ENCODE data around the gene ETFA. TPM values are rescaled to one million over a fixed set of nuclear protein-coding genes. Genes with fewer than 3 reads are reported as not detected.
"Not testable (repeated sequence)": the region's sequence is repeated elsewhere in the genome, so short reads cannot be mapped to it uniquely, and the experiment has no call there.

Gene ETFA
- total RNA-seq, 1 experiment from 2014 or later = 170 TPM

DNA sequence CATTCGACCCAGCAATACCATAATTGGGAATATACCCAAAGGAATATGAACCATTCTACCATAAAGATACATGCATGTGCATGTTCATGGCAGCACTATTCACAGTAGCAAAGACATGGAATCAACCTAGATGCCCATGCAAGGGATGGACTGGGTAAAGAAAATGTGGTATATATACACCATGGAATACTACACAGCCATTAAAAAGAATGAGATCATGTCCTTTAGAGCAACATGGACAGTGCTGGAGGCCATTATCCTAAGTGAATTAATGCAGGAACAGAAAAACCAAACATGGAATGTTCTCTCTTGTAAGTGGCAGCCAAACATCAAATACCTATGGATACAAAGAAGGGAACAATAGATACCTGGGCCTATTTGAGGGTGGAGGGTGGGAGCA is 7.4 kb downstream of the ETFA start:
- no peak for DNase-seq
- H3K9me3 ChIP-seq (ENCODE audit: low read length) = no peaks in the 10 kb centered on the region
- H3K27ac ChIP-seq (ENCODE audit: low read length) = no peak overlapping the region
- no peak overlapping the region for H3K4me2 ChIP-seq (ENCODE audit: low read depth, low read length, poor library complexity, severe bottlenecking)
- peaks cover 4% of the 10 kb centered on the region; the same call in 1 of the 2 replicates for H3K36me3 ChIP-seq (ENCODE audit: insufficient read depth, low read length)
- peaks cover 35% of the 10 kb centered on the region for H4K20me1 ChIP-seq (ENCODE audit: insufficient read depth, low read depth, low read length)
- H2AFZ ChIP-seq (ENCODE audit: low read length) = no peak overlapping the region
- no peak overlapping the region for H3K4me3 ChIP-seq (ENCODE audit: low read length)
- H3K4me1 ChIP-seq (ENCODE audit: low read length) = peaks cover 15% of the 10 kb centered on the region
- H3K9ac ChIP-seq (ENCODE audit: low read length) = no peak overlapping the region
- H3K79me2 ChIP-seq (ENCODE audit: low read length) = peaks cover 100% of the 10 kb centered on the region
- no peaks in the 10 kb centered on the region for H3K27me3 ChIP-seq (ENCODE audit: low read length)
- no peaks in the 10 kb centered on the region for H3K9me2 ChIP-seq (replicated peaks; ENCODE audit: insufficient read depth, low read length)

DNA sequence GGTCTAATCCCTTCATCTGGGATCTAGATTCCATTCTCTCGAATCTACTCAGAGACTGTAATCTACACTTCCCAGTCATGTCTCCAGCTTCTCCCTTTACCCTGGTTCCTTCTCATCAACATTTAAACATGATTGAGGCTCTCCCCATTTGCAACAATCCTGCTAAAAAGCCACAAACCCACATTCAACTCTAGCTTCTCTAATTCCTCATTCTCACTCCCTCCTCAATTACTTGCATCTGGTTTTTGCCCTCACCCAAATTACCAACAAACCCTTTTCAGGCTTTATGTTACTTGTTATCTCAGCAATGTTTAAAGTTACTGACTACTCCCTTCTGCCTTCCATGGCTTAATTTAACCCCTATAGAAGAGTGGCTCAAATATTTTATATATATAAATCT is 11.5 kb downstream of the ETFA start:
- Histone ChIP-seq H3K27me3 (ENCODE audit: low read length) (no peaks in the 10 kb centered on the region), H3K4me3 (ENCODE audit: low read length) (no peak overlapping the region), H3K27ac (ENCODE audit: low read length) (no peak overlapping the region), H3K4me2 (ENCODE audit: low read depth, low read length, poor library complexity, severe bottlenecking) (no peak overlapping the region), H2AFZ (ENCODE audit: low read length) (no peak overlapping the region), H3K36me3 (ENCODE audit: insufficient read depth, low read length) (no peaks in the 10 kb centered on the region), H3K9ac (ENCODE audit: low read length) (no peak overlapping the region), H4K20me1 (ENCODE audit: insufficient read depth, low read depth, low read length) (peaks cover 33% of the 10 kb centered on the region), H3K9me2 (replicated peaks; ENCODE audit: insufficient read depth, low read length) (no peaks in the 10 kb centered on the region), H3K79me2 (ENCODE audit: low read length) (peaks cover 97% of the 10 kb centered on the region), H3K4me1 (ENCODE audit: low read length) (peaks cover 9% of the 10 kb centered on the region), H3K9me3 (ENCODE audit: low read length) (no peaks in the 10 kb centered on the region)
- no peak for DNase-seq

DNA sequence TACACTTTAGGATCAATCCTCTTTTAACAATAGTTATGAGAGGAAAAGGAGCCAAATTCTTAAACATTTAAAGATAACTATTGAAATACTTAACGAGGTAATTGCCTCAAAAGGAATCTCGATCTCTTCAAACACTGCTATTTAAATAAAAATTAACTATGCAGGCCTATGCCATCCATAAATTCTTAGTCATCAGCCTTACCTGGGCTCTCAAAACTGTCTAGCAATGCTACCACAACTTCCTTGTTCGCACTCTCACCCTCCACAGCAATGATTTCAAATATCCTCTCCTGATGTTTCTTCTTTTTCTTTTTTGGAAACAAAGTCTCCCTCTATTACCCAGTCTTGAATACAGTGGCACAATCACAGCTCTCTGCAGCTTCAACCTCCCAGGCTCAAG is 12.3 kb downstream of the ETFA start:
- H3K9me3 ChIP-seq (ENCODE audit: low read length) = no peaks in the 10 kb centered on the region
- H3K27me3 ChIP-seq (ENCODE audit: low read length) = no peaks in the 10 kb centered on the region
- H3K4me3 ChIP-seq (ENCODE audit: low read length) = no peak overlapping the region
- H3K27ac ChIP-seq (ENCODE audit: low read length) = no peak overlapping the region
- no peaks in the 10 kb centered on the region for H3K9me2 ChIP-seq (replicated peaks; ENCODE audit: insufficient read depth, low read length)
- DNase-seq = no peak
- H3K79me2 ChIP-seq (ENCODE audit: low read length) = peaks cover 97% of the 10 kb centered on the region
- H3K4me2 ChIP-seq (ENCODE audit: low read depth, low read length, poor library complexity, severe bottlenecking) = no peak overlapping the region
- H3K4me1 ChIP-seq (ENCODE audit: low read length) = peaks cover 9% of the 10 kb centered on the region
- no peaks in the 10 kb centered on the region for H3K36me3 ChIP-seq (ENCODE audit: insufficient read depth, low read length)
- H4K20me1 ChIP-seq (ENCODE audit: insufficient read depth, low read depth, low read length) = peaks cover 30% of the 10 kb centered on the region
- no peak overlapping the region for H3K9ac ChIP-seq (ENCODE audit: low read length)
- no peak overlapping the region for H2AFZ ChIP-seq (ENCODE audit: low read length)

DNA sequence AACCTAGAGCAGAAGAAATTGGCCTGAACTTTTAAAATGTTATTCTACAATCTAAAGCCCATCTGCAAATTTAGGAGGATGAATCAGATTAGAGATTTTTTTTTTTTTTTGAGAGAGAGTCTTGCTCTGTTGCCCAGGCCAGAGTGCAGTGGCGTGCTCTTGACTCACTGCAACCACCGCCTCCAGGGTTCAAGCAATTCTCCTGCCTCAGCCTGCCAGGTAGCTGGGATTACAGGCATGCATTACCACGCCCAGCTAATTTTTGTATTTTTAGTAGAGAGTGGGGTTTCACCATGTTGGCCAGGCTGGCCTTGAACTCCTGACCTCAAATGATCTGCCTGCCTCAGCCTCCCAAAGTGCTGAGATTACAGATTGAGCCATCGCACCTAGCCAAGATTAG is 13.3 kb downstream of the ETFA start:
- H3K36me3 ChIP-seq (ENCODE audit: insufficient read depth, low read length); H2AFZ ChIP-seq (ENCODE audit: low read length); H3K9me3 ChIP-seq (ENCODE audit: low read length); H3K4me2 ChIP-seq (ENCODE audit: low read depth, low read length, poor library complexity, severe bottlenecking); H3K4me3 ChIP-seq (ENCODE audit: low read length); H3K9ac ChIP-seq (ENCODE audit: low read length); DNase-seq; H3K9me2 ChIP-seq (replicated peaks; ENCODE audit: insufficient read depth, low read length); H3K27ac ChIP-seq (ENCODE audit: low read length); H3K27me3 ChIP-seq (ENCODE audit: low read length); H3K4me1 ChIP-seq (ENCODE audit: low read length): not testable (repeated sequence)
- Histone ChIP-seq H3K79me2 (ENCODE audit: low read length) (peaks cover 97% of the 10 kb centered on the region), H4K20me1 (ENCODE audit: insufficient read depth, low read depth, low read length) (peaks cover 24% of the 10 kb centered on the region)

DNA sequence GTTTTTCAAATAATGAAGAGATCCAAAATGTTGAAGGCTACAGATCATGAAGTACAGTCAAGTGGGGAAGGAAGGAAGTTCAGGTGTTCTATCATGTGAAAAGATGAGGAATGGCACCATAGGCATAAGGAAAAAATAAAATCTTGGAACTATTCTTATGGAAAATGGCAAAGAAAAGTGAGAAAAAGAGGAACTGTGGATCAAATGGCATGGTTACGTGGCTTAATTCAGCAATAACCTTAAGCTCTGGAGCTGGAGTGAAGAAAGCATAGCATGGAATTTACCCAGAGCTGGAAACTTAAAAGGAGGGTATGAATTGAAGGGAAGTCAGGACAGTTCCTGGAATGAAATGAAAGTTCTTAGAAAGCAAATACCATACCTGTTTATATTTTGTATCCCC is 14.4 kb downstream of the ETFA start:
- no peaks in the 10 kb centered on the region for H3K27me3 ChIP-seq (ENCODE audit: low read length)
- no peak overlapping the region for H3K4me3 ChIP-seq (ENCODE audit: low read length)
- DNase-seq = no peak
- H3K9me2 ChIP-seq (replicated peaks; ENCODE audit: insufficient read depth, low read length) = no peaks in the 10 kb centered on the region
- no peak overlapping the region for H3K4me2 ChIP-seq (ENCODE audit: low read depth, low read length, poor library complexity, severe bottlenecking)
- H3K36me3 ChIP-seq (ENCODE audit: insufficient read depth, low read length) = peaks cover 5% of the 10 kb centered on the region; the same call in 1 of the 2 replicates
- peaks cover 97% of the 10 kb centered on the region for H3K79me2 ChIP-seq (ENCODE audit: low read length)
- peaks cover 17% of the 10 kb centered on the region for H4K20me1 ChIP-seq (ENCODE audit: insufficient read depth, low read depth, low read length)
- H2AFZ ChIP-seq (ENCODE audit: low read length) = no peak overlapping the region
- H3K9ac ChIP-seq (ENCODE audit: low read length) = no peak overlapping the region
- no peak overlapping the region for H3K27ac ChIP-seq (ENCODE audit: low read length)
- no peaks in the 10 kb centered on the region for H3K9me3 ChIP-seq (ENCODE audit: low read length)
- H3K4me1 ChIP-seq (ENCODE audit: low read length) = peaks cover 9% of the 10 kb centered on the region

DNA sequence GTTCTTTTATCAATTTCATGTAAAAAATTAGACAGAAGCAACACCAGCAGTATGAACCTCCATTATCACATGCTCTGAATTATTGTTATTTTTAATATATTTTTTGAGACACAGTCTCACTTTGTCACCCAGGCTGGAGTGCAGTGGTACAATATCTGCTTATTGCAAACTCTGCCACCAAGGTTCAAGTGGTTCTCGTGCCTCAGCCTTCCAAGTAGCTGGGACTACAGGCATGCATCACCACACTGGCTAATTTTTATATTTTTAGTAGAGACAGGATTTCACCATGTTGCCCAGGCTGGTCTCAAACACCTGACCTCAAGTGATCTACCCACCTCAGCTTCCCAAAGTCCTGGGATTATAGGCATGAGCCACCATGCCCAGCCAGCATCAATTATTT is 16.8 kb downstream of the ETFA start:
- H4K20me1 ChIP-seq (ENCODE audit: insufficient read depth, low read depth, low read length); H3K9me2 ChIP-seq (replicated peaks; ENCODE audit: insufficient read depth, low read length); H3K4me3 ChIP-seq (ENCODE audit: low read length); H3K9me3 ChIP-seq (ENCODE audit: low read length); H3K27me3 ChIP-seq (ENCODE audit: low read length); H3K4me2 ChIP-seq (ENCODE audit: low read depth, low read length, poor library complexity, severe bottlenecking); H2AFZ ChIP-seq (ENCODE audit: low read length); H3K4me1 ChIP-seq (ENCODE audit: low read length); H3K9ac ChIP-seq (ENCODE audit: low read length); H3K27ac ChIP-seq (ENCODE audit: low read length); H3K36me3 ChIP-seq (ENCODE audit: insufficient read depth, low read length); DNase-seq: not testable (repeated sequence)
- peaks cover 93% of the 10 kb centered on the region for H3K79me2 ChIP-seq (ENCODE audit: low read length)

DNA sequence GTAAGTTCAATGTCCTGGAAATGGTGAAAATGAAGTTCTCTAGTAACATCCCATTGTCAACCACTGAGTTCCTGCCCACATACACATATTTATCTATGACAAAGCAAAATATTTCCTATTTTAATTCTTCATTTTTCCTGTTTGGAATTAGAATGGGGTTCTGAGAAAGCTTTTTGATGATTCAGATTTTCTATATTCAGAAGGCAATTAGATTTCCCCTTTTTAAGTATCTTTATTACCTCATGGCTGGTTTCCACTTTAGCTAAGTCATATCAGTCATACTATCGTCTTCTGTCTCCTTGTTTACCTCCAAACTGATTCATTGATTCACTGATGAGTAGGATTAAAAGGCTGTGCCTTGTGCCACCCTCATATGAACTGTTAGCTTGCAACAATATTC is 17.9 kb downstream of the ETFA start:
- Histone ChIP-seq H3K4me1 (ENCODE audit: low read length) (peaks cover 9% of the 10 kb centered on the region), H3K36me3 (ENCODE audit: insufficient read depth, low read length) (peaks cover 5% of the 10 kb centered on the region; the same call in 1 of the 2 replicates), H3K9me2 (replicated peaks; ENCODE audit: insufficient read depth, low read length) (no peaks in the 10 kb centered on the region), H3K27ac (ENCODE audit: low read length) (no peak overlapping the region), H3K27me3 (ENCODE audit: low read length) (no peaks in the 10 kb centered on the region), H3K4me3 (ENCODE audit: low read length) (no peak overlapping the region), H3K4me2 (ENCODE audit: low read depth, low read length, poor library complexity, severe bottlenecking) (no peak overlapping the region), H2AFZ (ENCODE audit: low read length) (no peak overlapping the region), H3K9me3 (ENCODE audit: low read length) (no peaks in the 10 kb centered on the region), H4K20me1 (ENCODE audit: insufficient read depth, low read depth, low read length) (0 out of 2 replicates have a peak, but pooled peaks cover 4% of the 10 kb centered on the region), H3K9ac (ENCODE audit: low read length) (no peak overlapping the region), H3K79me2 (ENCODE audit: low read length) (peaks cover 92% of the 10 kb centered on the region)
- DNase-seq = no peak

DNA sequence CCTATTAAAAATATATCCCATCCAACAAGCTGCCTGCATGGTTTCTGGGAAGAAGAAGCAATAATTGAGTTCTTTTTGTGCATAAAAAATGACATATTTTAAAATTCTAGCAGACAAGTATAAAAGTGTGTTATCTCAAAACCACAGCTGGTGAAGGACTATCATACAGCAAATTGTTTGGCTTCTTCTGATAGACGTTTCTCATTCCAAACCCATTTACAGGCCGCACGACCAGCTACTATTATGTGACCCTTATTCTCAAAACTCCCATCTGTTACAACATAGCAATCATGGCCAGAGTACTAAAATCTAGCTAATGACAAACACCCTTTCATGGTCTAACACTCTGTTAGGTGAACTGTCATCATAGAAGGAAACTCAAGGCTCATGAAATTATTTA is 21.7 kb downstream of the ETFA start:
- Histone ChIP-seq H3K4me1 (ENCODE audit: low read length) (no peaks in the 10 kb centered on the region), H3K4me3 (ENCODE audit: low read length) (no peak overlapping the region), H3K9ac (ENCODE audit: low read length) (no peak overlapping the region), H3K36me3 (ENCODE audit: insufficient read depth, low read length) (peaks cover 30% of the 10 kb centered on the region; the same call in 1 of the 2 replicates), H3K27me3 (ENCODE audit: low read length) (no peaks in the 10 kb centered on the region), H3K9me3 (ENCODE audit: low read length) (no peaks in the 10 kb centered on the region), H3K27ac (ENCODE audit: low read length) (no peak overlapping the region), H4K20me1 (ENCODE audit: insufficient read depth, low read depth, low read length) (no peaks in the 10 kb centered on the region), H3K9me2 (replicated peaks; ENCODE audit: insufficient read depth, low read length) (no peaks in the 10 kb centered on the region), H3K4me2 (ENCODE audit: low read depth, low read length, poor library complexity, severe bottlenecking) (no peak overlapping the region), H3K79me2 (ENCODE audit: low read length) (peaks cover 70% of the 10 kb centered on the region), H2AFZ (ENCODE audit: low read length) (no peak overlapping the region)
- no peak for DNase-seq

All from Karpas-422 (cell line).